HEK293 (cell line): ENCODE measurements around the gene ZFR2.

ENCODE experiments used
- CTCF ChIA-PET: fragments of 350-600 bp; formaldehyde crosslinking; extraction: SDS; loops from one replicate; lab custom pipeline; 2021; ENCODE audit warnings: antibody characterized with exemption; lab: Yijun Ruan, JAX
- POLR2A ChIA-PET: fragments of 300-600 bp; formaldehyde crosslinking; extraction: SDS; loops from one replicate; lab custom pipeline; 2020; ENCODE audit warnings: antibody characterized with exemption, inconsistent platforms; lab: Yijun Ruan, JAX
- H3K27ac ChIP-seq: fragments of 200-500 bp; sonication (Bioruptor generic); 2 replicates; pipeline ENCODE4 v1.5.1; 2014; ENCODE audit warnings: low read depth, low read length, control low read depth, inconsistent platforms; ENCODE audit errors: extremely low read depth
- H3K36me3 ChIP-seq, 2 experiments: fragments of 200-500 bp in 1 of 2; sonication (Bioruptor generic) in 1 of 2; 1 replicate in 1 of 2; 2 replicates in 1 of 2; pipeline ENCODE4 v1.5.1; 2014 to 2017; ENCODE audit warnings: inconsistent platforms in 2 of 2, low read length in 2 of 2; ENCODE audit not compliant: control insufficient read depth in 2 of 2, insufficient read depth in 1 of 2
- H3K4me1 ChIP-seq: fragments of 200-500 bp; sonication (Bioruptor generic); 2 replicates; pipeline ENCODE4 v1.5.1; 2014; ENCODE audit warnings: mild to moderate bottlenecking, low read length, inconsistent platforms; ENCODE audit not compliant: control insufficient read depth, insufficient read depth
- H3K4me3 ChIP-seq: 2 replicates; pipeline ENCODE4 v1.5.1; 2011; ENCODE audit warnings: low read depth, mild to moderate bottlenecking, control low read depth, low read length, moderate library complexity
- H3K9me3 ChIP-seq: fragments of 200-500 bp; sonication (Bioruptor generic); 2 replicates; pipeline ENCODE4 v1.5.1; 2014; ENCODE audit warnings: low read depth, low read length, inconsistent platforms; ENCODE audit not compliant: control insufficient read depth, insufficient read depth
- EGR2 ChIP-seq: fragments of 450-650 bp; formaldehyde crosslinking; IDR thresholded peaks from 2 replicates; pipeline ENCODE4 v1.5.1; 2016; ENCODE audit warnings: low read depth, missing biosample characterization, missing genetic modification characterization
- GLI4 ChIP-seq: fragments of 450-650 bp; formaldehyde crosslinking; IDR thresholded peaks from 2 replicates; pipeline ENCODE4 v1.5.1; 2016; ENCODE audit warnings: missing biosample characterization, missing genetic modification characterization
- IKZF3 ChIP-seq: fragments of 450-650 bp; IDR thresholded peaks from 2 replicates; pipeline ENCODE4 v1.5.0; 2018; ENCODE audit warnings: missing biosample characterization, mild to moderate bottlenecking, missing genetic modification characterization, moderate library complexity
- KLF1 ChIP-seq: fragments of 450-650 bp; formaldehyde crosslinking; IDR thresholded peaks from 2 replicates; pipeline ENCODE4 v1.5.1; 2016; ENCODE audit warnings: missing biosample characterization, missing genetic modification characterization
- KLF16 ChIP-seq: fragments of 450-650 bp; formaldehyde crosslinking; IDR thresholded peaks from 2 replicates; pipeline ENCODE4 v1.5.1; 2017; ENCODE audit warnings: missing biosample characterization, missing genetic modification characterization
- KLF8 ChIP-seq: fragments of 450-650 bp; formaldehyde crosslinking; IDR thresholded peaks from 2 replicates; pipeline ENCODE4 v1.5.1; 2016; ENCODE audit warnings: missing biosample characterization, missing genetic modification characterization
- MYNN ChIP-seq: fragments of 450-650 bp; formaldehyde crosslinking; IDR thresholded peaks from 2 replicates; pipeline ENCODE4 v1.5.1; 2016; ENCODE audit warnings: missing biosample characterization, missing genetic modification characterization, borderline replicate concordance
- SALL2 ChIP-seq: fragments of 450-650 bp; formaldehyde crosslinking; IDR thresholded peaks from 2 replicates; pipeline ENCODE4 v1.5.0; 2017; ENCODE audit warnings: missing biosample characterization, mild to moderate bottlenecking, missing genetic modification characterization, borderline replicate concordance
- SP2 ChIP-seq: fragments of 450-650 bp; formaldehyde crosslinking; IDR thresholded peaks from 2 replicates; pipeline ENCODE4 v1.5.1; 2016; ENCODE audit warnings: missing biosample characterization, missing genetic modification characterization
- WT1 ChIP-seq: fragments of 450-650 bp; formaldehyde crosslinking; IDR thresholded peaks from 2 replicates; pipeline ENCODE4 v1.5.1; 2016; ENCODE audit warnings: missing biosample characterization, missing genetic modification characterization
- ZBTB17 ChIP-seq: fragments of 450-650 bp; formaldehyde crosslinking; IDR thresholded peaks from 2 replicates; pipeline ENCODE4 v1.5.1; 2016; ENCODE audit warnings: missing biosample characterization, missing genetic modification characterization
- ZBTB7A ChIP-seq: fragments of 450-650 bp; formaldehyde crosslinking; IDR thresholded peaks from 2 replicates; pipeline ENCODE4 v1.5.1; 2016; ENCODE audit warnings: low read depth, missing biosample characterization, missing genetic modification characterization
- ZFHX2 ChIP-seq: fragments of 450-650 bp; formaldehyde crosslinking; conservative IDR thresholded peaks from 2 replicates; pipeline ENCODE4 v1.5.1; 2016; ENCODE audit warnings: missing biosample characterization, missing genetic modification characterization
- ZNF133 ChIP-seq: fragments of 450-650 bp; formaldehyde crosslinking; IDR thresholded peaks from 2 replicates; pipeline ENCODE4 v1.5.1; 2016; ENCODE audit warnings: missing biosample characterization, missing genetic modification characterization
- ZNF155 ChIP-seq: fragments of 450-650 bp; formaldehyde crosslinking; IDR thresholded peaks from 2 replicates; pipeline ENCODE4 v1.5.1; 2016; ENCODE audit warnings: missing biosample characterization, missing genetic modification characterization
- ZNF19 ChIP-seq: fragments of 450-650 bp; formaldehyde crosslinking; IDR thresholded peaks from 2 replicates; pipeline ENCODE4; 2016; ENCODE audit warnings: missing biosample characterization, missing genetic modification characterization, low read depth
- ZNF202 ChIP-seq: fragments of 450-650 bp; formaldehyde crosslinking; IDR thresholded peaks from 2 replicates; pipeline ENCODE4 v1.5.1; 2016; ENCODE audit warnings: missing biosample characterization, missing genetic modification characterization, borderline replicate concordance
- ZNF223 ChIP-seq: fragments of 450-650 bp; formaldehyde crosslinking; IDR thresholded peaks from 2 replicates; pipeline ENCODE4 v1.5.1; 2016; ENCODE audit warnings: missing biosample characterization, missing genetic modification characterization
- ZNF274 ChIP-seq, 2 experiments: fragments of 200-500 bp in 1 of 2; fragments of 450-650 bp in 1 of 2; sonication (Bioruptor generic) in 1 of 2; formaldehyde crosslinking in 1 of 2; IDR thresholded peaks; 2 replicates each; pipeline versions ENCODE4 v1.5.1 to v1.6.1; 2014 to 2016; ENCODE audit warnings: borderline replicate concordance in 1 of 2, inconsistent platforms in 1 of 2, low read length in 1 of 2, missing biosample characterization in 1 of 2, missing genetic modification characterization in 1 of 2
- ZNF354C ChIP-seq: fragments of 450-650 bp; formaldehyde crosslinking; IDR thresholded peaks from 2 replicates; pipeline ENCODE4 v1.5.1; 2016; ENCODE audit warnings: missing biosample characterization, missing genetic modification characterization, low read depth, borderline replicate concordance
- ZNF544 ChIP-seq: fragments of 450-650 bp; formaldehyde crosslinking; IDR thresholded peaks from 2 replicates; pipeline ENCODE4 v1.5.0; 2017; ENCODE audit warnings: missing biosample characterization, missing genetic modification characterization
- ZNF600 ChIP-seq: fragments of 450-650 bp; formaldehyde crosslinking; IDR thresholded peaks from 2 replicates; pipeline ENCODE4 v1.5.1; 2016; ENCODE audit warnings: missing biosample characterization, missing genetic modification characterization
- ZNF621 ChIP-seq: fragments of 450-650 bp; formaldehyde crosslinking; IDR thresholded peaks from 2 replicates; pipeline ENCODE4 v1.5.1; 2017; ENCODE audit warnings: missing biosample characterization, missing genetic modification characterization
- ZNF701 ChIP-seq: fragments of 450-650 bp; formaldehyde crosslinking; IDR thresholded peaks from 2 replicates; pipeline ENCODE4 v1.5.1; 2016; ENCODE audit warnings: missing biosample characterization, missing genetic modification characterization
- ZNF776 ChIP-seq: fragments of 450-650 bp; formaldehyde crosslinking; IDR thresholded peaks from 2 replicates; pipeline ENCODE4 v1.5.0; 2017; ENCODE audit warnings: missing biosample characterization, missing genetic modification characterization, borderline replicate concordance
- ZNF791 ChIP-seq: fragments of 450-650 bp; formaldehyde crosslinking; IDR thresholded peaks from 2 replicates; pipeline ENCODE4 v1.5.1; 2016; ENCODE audit warnings: missing biosample characterization, missing genetic modification characterization
- ZNF843 ChIP-seq: fragments of 450-650 bp; formaldehyde crosslinking; IDR thresholded peaks from 2 replicates; pipeline ENCODE4 v1.5.1; 2016; ENCODE audit warnings: missing biosample characterization, missing genetic modification characterization
- TF ChIP-seq, protein P1 (sequence below): fragments of 450-650 bp; formaldehyde crosslinking; IDR thresholded peaks from 2 replicates; pipeline ENCODE4 v1.5.1; 2016; ENCODE audit warnings: missing biosample characterization, missing genetic modification characterization
- TF ChIP-seq, protein P2 (sequence below): fragments of 450-650 bp; formaldehyde crosslinking; IDR thresholded peaks from 2 replicates; pipeline ENCODE4 v1.5.1; 2016; ENCODE audit warnings: missing biosample characterization, missing genetic modification characterization
- TF ChIP-seq, protein P3 (sequence below): fragments of 450-650 bp; formaldehyde crosslinking; IDR thresholded peaks from 2 replicates; pipeline ENCODE4 v1.5.0; 2017; ENCODE audit warnings: missing biosample characterization, missing genetic modification characterization, borderline replicate concordance
- TF ChIP-seq, protein P4 (sequence below): fragments of 450-650 bp; formaldehyde crosslinking; IDR thresholded peaks from 2 replicates; pipeline ENCODE4 v1.5.1; 2017; ENCODE audit warnings: missing biosample characterization, missing genetic modification characterization

ZFR2 gene

DNA sequence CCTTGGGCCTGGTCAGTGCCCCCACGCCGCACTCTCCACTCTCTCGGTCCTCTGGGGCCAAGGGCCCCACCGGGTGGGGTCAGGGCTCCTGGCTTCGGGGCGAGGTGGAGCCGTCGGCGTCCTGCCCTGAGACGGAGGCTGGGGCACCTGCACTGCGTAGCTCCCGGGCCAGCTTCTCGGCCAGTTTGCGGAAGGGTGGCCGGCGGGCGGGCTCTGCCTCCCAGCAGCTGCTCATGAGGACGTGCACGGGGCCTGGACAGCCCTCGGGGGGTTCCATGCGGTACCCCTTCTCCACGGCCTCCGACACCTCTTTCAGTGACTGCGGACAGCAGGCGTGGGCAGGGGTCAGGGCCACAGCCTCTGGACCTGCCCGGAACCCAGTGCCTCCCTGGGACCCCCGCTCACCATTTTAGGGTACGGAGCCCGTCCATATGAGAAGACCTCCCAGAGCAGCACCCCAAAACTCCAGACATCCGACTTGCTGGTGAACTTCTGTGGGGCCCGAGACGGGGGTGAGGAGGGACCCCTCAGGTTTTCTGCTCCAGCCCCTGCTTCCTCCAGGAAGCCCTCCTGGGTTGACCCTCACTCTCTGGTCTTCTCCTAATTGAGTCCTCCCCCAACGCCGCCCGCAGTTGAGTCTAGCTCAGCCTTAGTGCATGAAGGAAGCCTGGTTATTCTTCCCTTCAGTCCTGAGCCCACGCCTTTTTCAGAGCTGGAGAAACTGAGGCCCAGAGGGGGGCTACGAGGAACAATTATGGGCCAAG lies 90.6 kb downstream of the ZFR2 start (continued):
- TF ChIP-seq, protein P1, sequence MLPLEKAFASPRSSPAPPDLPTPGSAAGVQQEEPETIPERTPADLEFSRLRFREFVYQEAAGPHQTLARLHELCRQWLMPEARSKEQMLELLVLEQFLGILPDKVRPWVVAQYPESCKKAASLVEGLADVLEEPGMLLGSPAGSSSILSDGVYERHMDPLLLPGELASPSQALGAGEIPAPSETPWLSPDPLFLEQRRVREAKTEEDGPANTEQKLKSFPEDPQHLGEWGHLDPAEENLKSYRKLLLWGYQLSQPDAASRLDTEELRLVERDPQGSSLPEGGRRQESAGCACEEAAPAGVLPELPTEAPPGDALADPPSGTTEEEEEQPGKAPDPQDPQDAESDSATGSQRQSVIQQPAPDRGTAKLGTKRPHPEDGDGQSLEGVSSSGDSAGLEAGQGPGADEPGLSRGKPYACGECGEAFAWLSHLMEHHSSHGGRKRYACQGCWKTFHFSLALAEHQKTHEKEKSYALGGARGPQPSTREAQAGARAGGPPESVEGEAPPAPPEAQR (tag by site-specific recombination), result no peak
- TF ChIP-seq ZNF133 (tag by site-specific recombination) (no peak), ZNF544 (tag by site-specific recombination) (no peak), WT1 (no peak)

DNA sequence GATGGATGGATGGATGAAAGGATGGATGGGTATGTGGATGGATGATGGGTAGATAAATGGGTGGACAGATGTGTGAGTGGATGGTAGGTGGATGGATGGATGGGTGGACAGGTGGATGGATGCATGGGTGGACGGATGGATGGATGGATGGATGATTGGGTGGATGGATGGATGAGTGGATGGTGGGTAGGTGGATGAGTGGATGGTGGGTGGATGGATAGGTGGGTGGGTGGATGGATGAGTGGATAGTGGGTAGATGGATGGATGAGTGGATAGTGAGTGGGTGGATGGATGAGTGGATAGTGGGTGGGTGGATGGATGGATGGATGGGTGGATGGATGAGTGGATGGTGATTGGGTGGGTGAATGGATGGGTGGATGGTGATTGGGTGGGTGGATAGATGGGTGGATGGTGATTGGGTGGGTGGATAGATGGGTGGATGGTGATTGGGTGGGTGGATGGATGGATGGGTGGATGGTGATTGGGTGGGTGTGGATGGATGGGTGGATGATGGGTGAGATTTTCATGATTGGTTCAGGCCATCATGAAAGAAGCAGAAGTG lies 92.3 kb downstream of the ZFR2 start:
- CTCF ChIA-PET, result no interaction called here
- Histone ChIP-seq H3K27ac (no peak overlapping the region), H3K4me3 (no peak overlapping the region), H3K9me3 (no peaks in the 10 kb centered on the region), H3K4me1 (no peaks in the 10 kb centered on the region), H3K36me3 (no peaks in the 10 kb centered on the region)
- POLR2A ChIA-PET, result no interaction called here
- TF ChIP-seq ZNF776 (peak; percentile 84; the same call in 1 of the 2 replicates), ZFHX2 (tag by site-specific recombination) (peak; percentile 99), ZNF701 (no peak), ZNF791 (no peak), ZBTB17 (peak; percentile 94), KLF1 (tag by site-specific recombination) (peak; percentile 27; the same call in 1 of the 2 replicates), EGR2 (tag by site-specific recombination) (peak; percentile 100), KLF8 (tag by site-specific recombination) (0 out of 2 replicates have a peak, but pooled peaks have one; percentile 10), ZBTB7A (tag by site-specific recombination) (peak; percentile 70), SP2 (tag by site-specific recombination) (peak; percentile 54), ZNF621 (tag by site-specific recombination) (no peak), IKZF3 (no peak), ZNF354C (tag by site-specific recombination) (no peak), ZNF274 (IDR thresholded peaks at IDR 0.05; ENCODE audit: low read length) (no peak), ZNF274 (tag by site-specific recombination; IDR thresholded peaks at IDR 0.05; ENCODE audit: borderline replicate concordance) (0 out of 2 replicates have a peak, but pooled peaks have one; percentile 23), ZNF843 (tag by site-specific recombination) (no peak), MYNN (no peak), ZNF544 (tag by site-specific recombination) (no peak), ZNF155 (tag by site-specific recombination) (no peak), SALL2 (tag by site-specific recombination) (no peak), ZNF223 (tag by site-specific recombination) (no peak), ZNF202 (tag by site-specific recombination) (no peak), KLF16 (tag by site-specific recombination) (no peak), GLI4 (tag by site-specific recombination) (no peak), ZNF600 (tag by site-specific recombination) (no peak), ZNF19 (no peak)
- TF ChIP-seq, protein P2, sequence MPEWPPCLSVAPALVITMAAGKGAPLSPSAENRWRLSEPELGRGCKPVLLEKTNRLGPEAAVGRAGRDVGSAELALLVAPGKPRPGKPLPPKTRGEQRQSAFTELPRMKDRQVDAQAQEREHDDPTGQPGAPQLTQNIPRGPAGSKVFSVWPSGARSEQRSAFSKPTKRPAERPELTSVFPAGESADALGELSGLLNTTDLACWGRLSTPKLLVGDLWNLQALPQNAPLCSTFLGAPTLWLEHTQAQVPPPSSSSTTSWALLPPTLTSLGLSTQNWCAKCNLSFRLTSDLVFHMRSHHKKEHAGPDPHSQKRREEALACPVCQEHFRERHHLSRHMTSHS, result no peak
- TF ChIP-seq, protein P3, sequence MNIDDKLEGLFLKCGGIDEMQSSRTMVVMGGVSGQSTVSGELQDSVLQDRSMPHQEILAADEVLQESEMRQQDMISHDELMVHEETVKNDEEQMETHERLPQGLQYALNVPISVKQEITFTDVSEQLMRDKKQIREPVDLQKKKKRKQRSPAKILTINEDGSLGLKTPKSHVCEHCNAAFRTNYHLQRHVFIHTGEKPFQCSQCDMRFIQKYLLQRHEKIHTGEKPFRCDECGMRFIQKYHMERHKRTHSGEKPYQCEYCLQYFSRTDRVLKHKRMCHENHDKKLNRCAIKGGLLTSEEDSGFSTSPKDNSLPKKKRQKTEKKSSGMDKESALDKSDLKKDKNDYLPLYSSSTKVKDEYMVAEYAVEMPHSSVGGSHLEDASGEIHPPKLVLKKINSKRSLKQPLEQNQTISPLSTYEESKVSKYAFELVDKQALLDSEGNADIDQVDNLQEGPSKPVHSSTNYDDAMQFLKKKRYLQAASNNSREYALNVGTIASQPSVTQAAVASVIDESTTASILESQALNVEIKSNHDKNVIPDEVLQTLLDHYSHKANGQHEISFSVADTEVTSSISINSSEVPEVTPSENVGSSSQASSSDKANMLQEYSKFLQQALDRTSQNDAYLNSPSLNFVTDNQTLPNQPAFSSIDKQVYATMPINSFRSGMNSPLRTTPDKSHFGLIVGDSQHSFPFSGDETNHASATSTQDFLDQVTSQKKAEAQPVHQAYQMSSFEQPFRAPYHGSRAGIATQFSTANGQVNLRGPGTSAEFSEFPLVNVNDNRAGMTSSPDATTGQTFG (tag by site-specific recombination), result 0 out of 2 replicates have a peak, but pooled peaks have one; percentile 74
- TF ChIP-seq, protein P4, sequence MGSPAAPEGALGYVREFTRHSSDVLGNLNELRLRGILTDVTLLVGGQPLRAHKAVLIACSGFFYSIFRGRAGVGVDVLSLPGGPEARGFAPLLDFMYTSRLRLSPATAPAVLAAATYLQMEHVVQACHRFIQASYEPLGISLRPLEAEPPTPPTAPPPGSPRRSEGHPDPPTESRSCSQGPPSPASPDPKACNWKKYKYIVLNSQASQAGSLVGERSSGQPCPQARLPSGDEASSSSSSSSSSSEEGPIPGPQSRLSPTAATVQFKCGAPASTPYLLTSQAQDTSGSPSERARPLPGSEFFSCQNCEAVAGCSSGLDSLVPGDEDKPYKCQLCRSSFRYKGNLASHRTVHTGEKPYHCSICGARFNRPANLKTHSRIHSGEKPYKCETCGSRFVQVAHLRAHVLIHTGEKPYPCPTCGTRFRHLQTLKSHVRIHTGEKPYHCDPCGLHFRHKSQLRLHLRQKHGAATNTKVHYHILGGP, result peak; percentile 12; the same call in 1 of the 2 replicates
